Anterior cingulate cortex (tissue), 58 donors: ENCODE results near the gene TMA7.
"Not testable (repeated sequence)": the region's sequence is repeated elsewhere in the genome, so short reads cannot be mapped to it uniquely, and the experiment has no call there.

ENCODE experiments used
- DNase-seq, 58 donors: peaks; one replicate each; lab custom pipeline; 2025; lab: John Stamatoyannopoulos, UW

Gene TMA7

GRCh38 chr3:48433472-48434118 lies 6.5 kb upstream of the TMA7 start:
- DNase-seq = no peak

GRCh38 chr3:48434591-48435222 lies 5.3 kb upstream of the TMA7 start:
- DNase-seq = no peak

- DNase-seq = no peak
Measured at GRCh38 chr3:48435223-48435595, 4.8 kb upstream of the TMA7 start.

GRCh38 chr3:48435774-48436476 lies 4.1 kb upstream of the TMA7 start:
- peak in 57 of 58 donors; percentile 6 to 93 (median 77) for DNase-seq

GRCh38 chr3:48436477-48436787 lies 3.6 kb upstream of the TMA7 start:
- no peak for DNase-seq

GRCh38 chr3:48436855-48437254 lies 3.2 kb upstream of the TMA7 start:
- DNase-seq = no peak

- DNase-seq = no peak
Measured at GRCh38 chr3:48437812-48438211, 2.2 kb upstream of the TMA7 start.

- peak in 2 of 58 donors; percentile 37 to 53 for DNase-seq
Measured at GRCh38 chr3:48440590-48440958, 517 bp downstream of the TMA7 start.

GRCh38 chr3:48441940-48442339 lies 1.9 kb downstream of the TMA7 start:
- DNase-seq = no peak

- no peak for DNase-seq
Measured at GRCh38 chr3:48445277-48445882, 5.3 kb downstream of the TMA7 start.

- no peak for DNase-seq
Measured at GRCh38 chr3:48446043-48446424, 6.0 kb downstream of the TMA7 start.

GRCh38 chr3:48446425-48447193 lies 6.6 kb downstream of the TMA7 start, which contains the start of gene ATRIP:
ATRIP (plus strand) TSS chr3:48446737; CDS start chr3:48446846, 109 bp downstream.
- peak in 57 of 58 donors; percentile 24 to 94 (median 84) for DNase-seq

GRCh38 chr3:48451270-48451669 lies 11.2 kb downstream of the TMA7 start:
- DNase-seq = no peak

GRCh38 chr3:48456456-48456855 lies 16.4 kb downstream of the TMA7 start:
- no peak for DNase-seq

- no peak for DNase-seq
Measured at GRCh38 chr3:48459331-48459730, 19.3 kb downstream of the TMA7 start.

- no peak for DNase-seq
Measured at GRCh38 chr3:48459773-48460516, 19.9 kb downstream of the TMA7 start.

GRCh38 chr3:48460517-48460902 lies 20.5 kb downstream of the TMA7 start:
- DNase-seq = no peak

GRCh38 chr3:48461767-48462166 lies 21.7 kb downstream of the TMA7 start:
- DNase-seq = not testable (repeated sequence)

- no peak for DNase-seq
Measured at GRCh38 chr3:48463703-48464102, 23.6 kb downstream of the TMA7 start.

GRCh38 chr3:48464713-48465221 lies 24.7 kb downstream of the TMA7 start:
- peak in 2 of 58 donors; percentile 50 to 53 for DNase-seq
